ENCODE data around the gene CDH23.

DNA sequence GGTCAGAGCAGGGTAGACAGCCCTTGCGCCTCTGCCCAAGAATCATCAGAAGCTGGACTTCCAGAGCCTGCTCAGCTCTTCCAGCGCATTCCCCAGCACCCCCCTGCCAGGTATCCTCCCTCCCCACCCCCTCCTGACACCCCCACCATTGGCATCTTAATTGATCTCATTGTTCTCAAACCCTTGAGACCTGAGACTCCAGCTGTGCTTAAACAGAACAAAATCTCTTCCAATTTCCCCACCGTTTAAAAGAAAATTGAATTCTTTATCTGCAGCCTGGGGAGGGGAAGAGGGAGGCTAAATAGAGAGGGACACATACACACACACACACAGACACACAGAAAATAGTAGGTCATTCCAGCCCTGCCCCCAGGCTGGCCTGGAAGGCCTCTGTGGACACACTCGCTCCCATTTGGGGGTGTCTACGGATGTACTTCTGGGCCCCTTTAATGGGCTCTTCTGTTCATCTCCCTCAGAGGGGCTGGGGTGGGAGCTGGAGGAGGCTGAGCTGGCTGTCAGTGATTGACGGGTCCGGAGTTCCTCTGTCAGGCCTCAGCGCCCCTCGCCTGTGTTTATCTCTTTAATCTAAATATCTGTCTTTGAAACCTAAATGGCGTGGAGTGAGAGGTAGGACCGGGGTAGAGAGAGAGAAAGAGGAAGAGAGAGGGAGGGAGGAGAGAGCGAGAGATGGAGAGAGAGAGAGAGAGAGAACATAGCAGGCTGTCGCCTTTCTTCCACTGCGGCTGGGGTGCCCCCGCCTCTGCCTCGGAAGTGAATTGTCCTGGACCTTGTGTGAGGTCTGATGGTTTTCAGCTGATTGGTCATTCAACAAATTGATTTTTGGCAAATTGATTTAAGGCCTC is 261.1 kb downstream of the CDH23 start:
- TF ChIP-seq, protein P1, sequence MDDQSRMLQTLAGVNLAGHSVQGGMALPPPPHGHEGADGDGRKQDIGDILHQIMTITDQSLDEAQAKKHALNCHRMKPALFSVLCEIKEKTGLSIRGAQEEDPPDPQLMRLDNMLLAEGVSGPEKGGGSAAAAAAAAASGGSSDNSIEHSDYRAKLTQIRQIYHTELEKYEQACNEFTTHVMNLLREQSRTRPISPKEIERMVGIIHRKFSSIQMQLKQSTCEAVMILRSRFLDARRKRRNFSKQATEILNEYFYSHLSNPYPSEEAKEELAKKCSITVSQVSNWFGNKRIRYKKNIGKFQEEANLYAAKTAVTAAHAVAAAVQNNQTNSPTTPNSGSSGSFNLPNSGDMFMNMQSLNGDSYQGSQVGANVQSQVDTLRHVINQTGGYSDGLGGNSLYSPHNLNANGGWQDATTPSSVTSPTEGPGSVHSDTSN (IDR thresholded peaks at IDR 0.05; ENCODE audit: insufficient replicate concordance, low read depth, low read length): no peak
- no peak for TF ChIP-seq LARP7 (IDR thresholded peaks at IDR 0.05)
- TF ChIP-seq TBL1XR1 (IDR thresholded peaks at IDR 0.05; ENCODE audit: low read depth, low read length): no peak
- no peak for TF ChIP-seq JUND (IDR thresholded peaks at IDR 0.05; ENCODE audit: low read depth, low read length)

All from GM12878 (cell line).